Upper lobe of left lung (tissue), 6 donors: ENCODE data around the gene PARVA. TPM values are rescaled to one million over a fixed set of nuclear protein-coding genes. Genes with fewer than 3 reads are reported as not detected.
A peak's percentile ranks its signal among the peaks of the same experiment; 100 is the strongest.

Experiments
- ATAC-seq, 2 donors: fragments of 200-7000 bp; cut with Tn5 transposase; one replicate each; pipeline ENCODE4 v1.9.1; 2022; ENCODE audit warnings: mild to moderate bottlenecking in 2 of 2, moderate library complexity in 2 of 2; ENCODE audit not compliant: low FRiP score in 2 of 2
- DNase-seq, 2 donors: peaks; one replicate each; pipeline ENCODE4 v3.0.0-alpha.2; 2019 to 2020
- H3K27ac ChIP-seq, 4 donors: fragments of 200-600 bp; sonication (generic); one replicate each; pipeline ENCODE4 v1.5.1; 2016 to 2019
- H3K27me3 ChIP-seq, 4 donors: fragments of 200-600 bp; sonication (generic); one replicate each; pipeline ENCODE4 v1.5.1; 2017 to 2019
- H3K36me3 ChIP-seq, 4 donors: fragments of 200-600 bp; sonication (generic); one replicate each; pipeline ENCODE4 v1.5.1; 2016 to 2019
- H3K4me1 ChIP-seq, 4 donors: fragments of 200-600 bp; sonication (generic); one replicate each; pipeline ENCODE4 v1.5.1; 2018 to 2019
- H3K4me3 ChIP-seq, 4 donors: fragments of 200-600 bp; sonication (generic); one replicate each; pipeline ENCODE4 v1.5.1; 2017 to 2019; ENCODE audit warnings: mild to moderate bottlenecking in 2 of 4, moderate library complexity in 1 of 4
- H3K9me3 ChIP-seq, 4 donors: fragments of 200-600 bp; sonication (generic); one replicate each; pipeline ENCODE4 v1.5.1; 2018 to 2019
- CTCF ChIP-seq, 6 experiments: fragments of 450-650 bp in 4 of 6; fragments of 200-600 bp in 2 of 6; sonication (generic) in 2 of 6; IDR thresholded peaks; one replicate each; pipeline ENCODE4 v1.5.1; 2016 to 2019; ENCODE audit warnings: antibody characterized with exemption in 6 of 6
- EP300 ChIP-seq, 4 donors: sonication (generic); formaldehyde crosslinking; IDR thresholded peaks; one replicate each; pipeline ENCODE4 v1.5.1; 2017; ENCODE audit warnings: antibody characterized with exemption in 4 of 4, control low read depth in 2 of 4
- POLR2A ChIP-seq, 4 donors: fragments of 450-650 bp; IDR thresholded peaks; one replicate each; pipeline ENCODE4 v1.5.1; 2016 to 2017; ENCODE audit warnings: antibody characterized with exemption in 4 of 4, mild to moderate bottlenecking in 2 of 4
- POLR2AphosphoS5 ChIP-seq, 2 donors: sonication (generic); formaldehyde crosslinking; IDR thresholded peaks; one replicate each; pipeline ENCODE4 v1.5.1; 2017; ENCODE audit warnings: antibody characterized with exemption in 2 of 2
- WGBS, 2 donors: methylation state at CpG; one replicate each; pipeline ENCODE4 v1.1.5; 2017 to 2018; 5-methylcytosine and 5-hydroxymethylcytosine counted together
- total RNA-seq, 6 donors: library from RNA; depleted of rRNA in 4 of 6; stranded (reverse); fragments of >200 nt in 4 of 6; gene quantifications; one replicate each; pipeline versions ENCODE4 v1.1.0 to v1.2.1, GENCODE V29; 2016 to 2021
- donor health status: DM: no; HTN: no; CAD: no; lungs with moderate emphysema.
- donor health status: DM: no; HTN: yes; CAD: no; lungs with severe emphysema.

The PARVA gene
- total RNA-seq, 6 donors from 2014 or later: 36.7 to 73.5 (median 58.0) TPM

- no peaks in the 10 kb centered on the region for H3K36me3 ChIP-seq
- H3K9me3 ChIP-seq: no peaks in the 10 kb centered on the region
- DNase-seq (no peak), ATAC-seq (peak in 1 of 2 donors; percentile 88)
- H3K4me1 ChIP-seq: peaks cover 0 to 11% (median 8%) of the 10 kb centered on the region in 4 donors
- 79 to 82% methylated on average over 4 of the region's 4 CpGs for WGBS, 2 donors
- H3K4me3 ChIP-seq: no peak overlapping the region
- no peaks in the 10 kb centered on the region for H3K27me3 ChIP-seq
- no peak for TF ChIP-seq POLR2A (IDR thresholded peaks at IDR 0.05)
- TF ChIP-seq POLR2AphosphoS5 (IDR thresholded peaks at IDR 0.05): no peak
- TF ChIP-seq CTCF (IDR thresholded peaks at IDR 0.05): no peak
- no peak for TF ChIP-seq EP300 (IDR thresholded peaks at IDR 0.05)
- H3K27ac ChIP-seq: no peak overlapping the region
Measured at GRCh38 chr11:12552692-12553091, 175.3 kb downstream of the PARVA start.

GRCh38 chr11:12554122-12554521 is 176.8 kb downstream of the PARVA start:
- DNase-seq (no peak), ATAC-seq (no peak)
- no peaks in the 10 kb centered on the region for H3K36me3 ChIP-seq
- H3K4me1 ChIP-seq: peaks cover 0 to 11% (median 8%) of the 10 kb centered on the region in 4 donors
- no peaks in the 10 kb centered on the region for H3K27me3 ChIP-seq
- no peaks in the 10 kb centered on the region for H3K9me3 ChIP-seq
- 0% methylated on average over 1 of the region's 1 CpG for WGBS, 2 donors
- no peak overlapping the region for H3K4me3 ChIP-seq
- H3K27ac ChIP-seq: no peak overlapping the region
- TF ChIP-seq CTCF (IDR thresholded peaks at IDR 0.05) (no peak), POLR2AphosphoS5 (IDR thresholded peaks at IDR 0.05) (no peak), EP300 (IDR thresholded peaks at IDR 0.05) (no peak), POLR2A (IDR thresholded peaks at IDR 0.05) (no peak)

GRCh38 chr11:12556155-12556554 is 178.8 kb downstream of the PARVA start:
- Histone ChIP-seq H3K27ac (peak overlapping the region in 1 of 4 donors; percentile 2), H3K36me3 (no peaks in the 10 kb centered on the region), H3K9me3 (no peaks in the 10 kb centered on the region), H3K27me3 (no peaks in the 10 kb centered on the region), H3K4me1 (peaks cover 0 to 11% (median 8%) of the 10 kb centered on the region in 4 donors), H3K4me3 (no peak overlapping the region)
- 41 to 50% methylated on average over 3 of the region's 3 CpGs for WGBS, 2 donors
- DNase-seq (no peak), ATAC-seq (peak in 1 of 2 donors; percentile 54)
- TF ChIP-seq EP300 (IDR thresholded peaks at IDR 0.05) (no peak), POLR2AphosphoS5 (IDR thresholded peaks at IDR 0.05) (no peak), POLR2A (IDR thresholded peaks at IDR 0.05) (no peak), CTCF (IDR thresholded peaks at IDR 0.05) (no peak)

- peak in 1 of 2 donors; percentile 65 for DNase-seq
Measured at GRCh38 chr11:12556788-12557384, 179.5 kb downstream of the PARVA start.

More at GRCh38 chr11:12556788-12557384, 179.5 kb downstream of the PARVA start:
- H3K27me3 ChIP-seq: no peaks in the 10 kb centered on the region
- H3K9me3 ChIP-seq: no peaks in the 10 kb centered on the region
- no peaks in the 10 kb centered on the region for H3K36me3 ChIP-seq
- H3K4me1 ChIP-seq: peaks cover 0 to 11% (median 8%) of the 10 kb centered on the region in 4 donors
- ATAC-seq: peak; percentile 51 to 66
- 34 to 38% methylated on average over 6 of the region's 6 CpGs for WGBS, 2 donors
- no peak overlapping the region for H3K4me3 ChIP-seq
- TF ChIP-seq POLR2A (IDR thresholded peaks at IDR 0.05) (no peak), POLR2AphosphoS5 (IDR thresholded peaks at IDR 0.05) (no peak), EP300 (IDR thresholded peaks at IDR 0.05) (no peak), CTCF (IDR thresholded peaks at IDR 0.05) (no peak)
- H3K27ac ChIP-seq: peak overlapping the region in 1 of 4 donors; percentile 1
